Progenitor cell of endocrine pancreas (in vitro differentiated cells): ENCODE results near the gene GLI1. TPM values are rescaled to one million over a fixed set of nuclear protein-coding genes. Genes with fewer than 3 reads are reported as not detected.

ENCODE experiments used
- DNase-seq: peaks from one replicate; pipeline ENCODE4 v3.0.0; 2021; ENCODE audit warnings: low spot score; ENCODE audit not compliant: unreplicated experiment
- H3K27ac Mint-ChIP-seq: 2 replicates; pipeline ENCODE4 v1.8.0; 2021; ENCODE audit warnings: mild to moderate bottlenecking, moderate library complexity, mixed read lengths
- H3K27me3 Mint-ChIP-seq: 2 replicates; pipeline ENCODE4 v1.8.0; 2021; ENCODE audit warnings: mixed read lengths
- H3K36me3 Mint-ChIP-seq: 2 replicates; pipeline ENCODE4 v1.8.0; 2022; ENCODE audit warnings: mixed read lengths; ENCODE audit not compliant: insufficient read depth
- H3K4me1 Mint-ChIP-seq: 2 replicates; pipeline ENCODE4 v1.8.0; 2021; ENCODE audit warnings: low read depth, mixed read lengths
- H3K4me3 Mint-ChIP-seq: 2 replicates; pipeline ENCODE4 v1.8.0; 2021; ENCODE audit warnings: low read depth, mild to moderate bottlenecking, moderate library complexity, mixed read lengths
- H3K9me3 Mint-ChIP-seq: 2 replicates; pipeline ENCODE4 v1.8.0; 2021; ENCODE audit warnings: low read depth, mixed read lengths
- total RNA-seq: library from RNA; stranded (reverse); gene quantifications from 2 replicates; pipeline ENCODE4 v1.2.1, GENCODE V29; 2021
- TF ChIP-seq, protein P1 (sequence below): fragments of 200-600 bp; sonication (generic); IDR thresholded peaks from one replicate; pipeline ENCODE4 v1.5.0; 2021; ENCODE audit warnings: antibody characterized with exemption, mild to moderate bottlenecking; ENCODE audit not compliant: unreplicated experiment

GLI1 gene
- total RNA-seq, 1 donor from 2014 or later, result 0.91 TPM

DNA sequence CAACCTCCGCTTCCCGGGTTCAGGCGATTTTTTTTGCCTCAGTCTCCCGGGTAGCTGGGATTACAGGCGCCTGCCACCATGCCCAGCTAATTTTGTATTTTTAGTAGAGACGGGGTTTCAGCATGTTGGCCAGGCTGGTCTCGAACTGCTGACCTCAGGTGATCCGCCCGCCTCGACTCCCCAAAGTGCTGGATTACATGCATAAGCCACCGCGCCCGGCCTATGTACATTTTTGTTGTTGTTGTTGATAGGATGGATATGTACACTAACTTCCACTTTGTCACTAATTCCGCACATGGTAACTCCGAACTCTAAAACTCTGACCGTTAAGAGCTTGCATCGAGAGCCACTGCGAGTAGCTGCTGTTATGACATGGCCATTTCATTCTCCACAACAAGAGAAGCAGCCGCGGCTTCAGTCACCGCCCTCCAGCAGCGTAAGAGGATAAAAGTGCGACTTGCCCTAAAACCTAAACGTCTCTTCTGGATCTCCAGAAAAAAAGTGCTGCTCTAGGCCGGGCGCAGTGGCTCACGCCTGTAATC is 27.5 kb downstream of the GLI1 start:
- peaks cover 14% of the 10 kb centered on the region for H3K36me3 Mint-ChIP-seq
- DNase-seq, result no peak
- no peaks in the 10 kb centered on the region for H3K9me3 Mint-ChIP-seq
- H3K27me3 Mint-ChIP-seq, result peaks cover 6% of the 10 kb centered on the region
- TF ChIP-seq, protein P1, sequence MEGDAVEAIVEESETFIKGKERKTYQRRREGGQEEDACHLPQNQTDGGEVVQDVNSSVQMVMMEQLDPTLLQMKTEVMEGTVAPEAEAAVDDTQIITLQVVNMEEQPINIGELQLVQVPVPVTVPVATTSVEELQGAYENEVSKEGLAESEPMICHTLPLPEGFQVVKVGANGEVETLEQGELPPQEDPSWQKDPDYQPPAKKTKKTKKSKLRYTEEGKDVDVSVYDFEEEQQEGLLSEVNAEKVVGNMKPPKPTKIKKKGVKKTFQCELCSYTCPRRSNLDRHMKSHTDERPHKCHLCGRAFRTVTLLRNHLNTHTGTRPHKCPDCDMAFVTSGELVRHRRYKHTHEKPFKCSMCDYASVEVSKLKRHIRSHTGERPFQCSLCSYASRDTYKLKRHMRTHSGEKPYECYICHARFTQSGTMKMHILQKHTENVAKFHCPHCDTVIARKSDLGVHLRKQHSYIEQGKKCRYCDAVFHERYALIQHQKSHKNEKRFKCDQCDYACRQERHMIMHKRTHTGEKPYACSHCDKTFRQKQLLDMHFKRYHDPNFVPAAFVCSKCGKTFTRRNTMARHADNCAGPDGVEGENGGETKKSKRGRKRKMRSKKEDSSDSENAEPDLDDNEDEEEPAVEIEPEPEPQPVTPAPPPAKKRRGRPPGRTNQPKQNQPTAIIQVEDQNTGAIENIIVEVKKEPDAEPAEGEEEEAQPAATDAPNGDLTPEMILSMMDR, result no peak
- H3K27ac Mint-ChIP-seq, result peak overlapping the region; percentile 21
- H3K4me1 Mint-ChIP-seq, result peaks cover 12% of the 10 kb centered on the region
- H3K4me3 Mint-ChIP-seq, result peak overlapping the region; percentile 97

DNA sequence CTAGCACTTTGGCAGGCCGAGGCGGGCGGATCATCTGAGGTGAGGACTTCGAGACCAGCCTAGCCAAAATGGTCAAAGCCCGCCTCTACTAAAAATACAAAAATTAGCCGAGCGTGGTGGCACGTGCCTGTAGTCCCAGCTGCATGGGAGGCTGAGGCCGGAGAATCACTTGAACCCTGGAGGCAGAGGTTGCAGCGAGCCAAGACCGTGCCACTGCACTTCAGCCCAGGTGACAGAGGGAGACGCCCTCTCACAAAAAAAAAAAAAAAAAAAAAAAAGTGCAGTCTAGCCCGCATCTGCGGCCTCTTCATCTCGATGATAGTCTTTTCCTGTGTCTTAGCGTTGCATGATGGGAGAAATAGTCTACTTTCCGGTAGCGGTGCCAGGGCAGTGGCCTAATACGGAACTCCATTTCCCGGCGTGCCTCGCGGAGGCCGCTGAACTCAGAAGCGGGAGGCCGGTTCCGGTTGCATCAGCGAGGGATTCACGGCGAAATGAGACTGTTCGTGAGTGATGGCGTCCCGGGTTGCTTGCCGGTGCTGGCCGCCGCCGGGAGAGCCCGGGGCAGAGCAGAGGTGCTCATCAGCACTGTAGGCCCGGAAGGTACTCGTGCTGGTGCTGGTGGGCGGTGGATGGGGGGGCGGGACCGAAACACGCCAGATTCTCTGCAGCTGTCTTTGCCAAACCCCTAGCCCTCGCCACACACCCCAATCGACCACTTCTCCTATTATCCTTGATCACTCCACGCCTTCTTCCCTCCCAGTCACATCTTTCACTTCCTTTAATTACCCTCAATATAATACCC is 28.2 kb downstream of the GLI1 start, which contains the start of gene MARS1:
Gene MARS1 (plus strand): TSS at position 472 of the 805 bp plus-strand sequence. CDS start 23 bp downstream, at position 495.
- peak; percentile 72 for DNase-seq
- peak within 1 kb of the TSS; percentile 97 for H3K4me3 Mint-ChIP-seq
- H3K9me3 Mint-ChIP-seq, result peaks cover under 1% of the 10 kb centered on the region
- TF ChIP-seq, protein P1, result no peak
- peaks cover 6% of the 10 kb centered on the region for H3K27me3 Mint-ChIP-seq
- H3K36me3 Mint-ChIP-seq, result peaks cover 17% of the 10 kb centered on the region
- peaks cover 12% of the 10 kb centered on the region for H3K4me1 Mint-ChIP-seq
- peak within 1 kb of the TSS; percentile 95 for H3K27ac Mint-ChIP-seq

GRCh38 chr12:57488402-57489156 is 29.0 kb downstream of the GLI1 start:
- Mint-ChIP-seq H3K36me3 (peaks cover 19% of the 10 kb centered on the region), H3K27ac (peak overlapping the region; percentile 95), H3K4me1 (peaks cover 12% of the 10 kb centered on the region), H3K9me3 (peaks cover 2% of the 10 kb centered on the region), H3K4me3 (peak overlapping the region; percentile 97), H3K27me3 (no peaks in the 10 kb centered on the region)
- no peak for DNase-seq
- TF ChIP-seq, protein P1, result no peak

GRCh38 chr12:57489157-57489641 is 29.6 kb downstream of the GLI1 start:
- H3K9me3 Mint-ChIP-seq, result peaks cover 2% of the 10 kb centered on the region
- peaks cover 19% of the 10 kb centered on the region for H3K36me3 Mint-ChIP-seq
- H3K4me3 Mint-ChIP-seq, result peak overlapping the region; percentile 97
- peaks cover 12% of the 10 kb centered on the region for H3K4me1 Mint-ChIP-seq
- TF ChIP-seq, protein P1, result no peak
- peak overlapping the region; percentile 95 for H3K27ac Mint-ChIP-seq
- DNase-seq, result no peak
- H3K27me3 Mint-ChIP-seq, result no peaks in the 10 kb centered on the region

- DNase-seq, result no peak
- Mint-ChIP-seq H3K27ac (no peak overlapping the region), H3K36me3 (peaks cover 22% of the 10 kb centered on the region), H3K9me3 (peaks cover 2% of the 10 kb centered on the region), H3K4me1 (peaks cover 12% of the 10 kb centered on the region), H3K4me3 (no peak overlapping the region), H3K27me3 (no peaks in the 10 kb centered on the region)
- TF ChIP-seq, protein P1, result no peak
Measured at GRCh38 chr12:57490126-57490525, 30.5 kb downstream of the GLI1 start.
